A549 (cell line): Measurements from ENCODE around the gene URB2. TPM values are rescaled to one million over a fixed set of nuclear protein-coding genes. Genes with fewer than 3 reads are reported as not detected.

ENCODE experiments used
- ATAC-seq, 2 experiments: fragments of 200-7000 bp in 1 of 2; fragments of >200 bp in 1 of 2; cut with Nextera tagmentation in 1 of 2; cut with Tn5 transposase in 1 of 2; 3 replicates each; pipeline versions ENCODE4 v1.8.0 to v1.9.1; 2018 to 2020; ENCODE audit warnings: mild to moderate bottlenecking in 1 of 2, moderate library complexity in 1 of 2
- CTCF ChIA-PET: fragments of 300-600 bp; sonication (Branson Sonifier 250); formaldehyde crosslinking; extraction: SDS; loops from one replicate; lab custom pipeline; 2021; ENCODE audit warnings: antibody characterized with exemption, inconsistent platforms; lab: Yijun Ruan, JAX
- POLR2A ChIA-PET: fragments of 350-600 bp; formaldehyde crosslinking; extraction: SDS; loops from one replicate; lab custom pipeline; 2021; ENCODE audit warnings: antibody characterized with exemption, inconsistent platforms; lab: Yijun Ruan, JAX
- DNase-seq, 2 experiments: peaks; one replicate each; pipeline versions ENCODE4 v3.0.0 to v3.0.0-alpha.2; 2011 to 2016; ENCODE audit warnings: low read depth in 1 of 2, low spot score in 1 of 2
- FAIRE-seq: peaks from 2 replicates; lab custom pipeline; 2011; peaks lifted over from hg19 to GRCh38; lab: Jason Lieb, UNC
- H3K27ac ChIP-seq, 2 experiments: fragments of >200 bp; sonication (Bioruptor Twin); formaldehyde crosslinking; 3 replicates each; pipeline ENCODE4 v1.5.1; 2016 to 2017
- H3K4me1 ChIP-seq: fragments of >200 bp; sonication (Bioruptor Twin); formaldehyde crosslinking; 3 replicates; pipeline ENCODE4 v1.6.1; 2016
- H3K4me2 ChIP-seq: fragments of >200 bp; sonication (Bioruptor Twin); formaldehyde crosslinking; 3 replicates; pipeline ENCODE4 v1.6.1; 2016
- H3K4me3 ChIP-seq: fragments of >200 bp; sonication (Bioruptor Twin); formaldehyde crosslinking; 3 replicates; pipeline ENCODE4 v1.5.1; 2016
- H3K9me3 ChIP-seq: fragments of >200 bp; sonication (Bioruptor Twin); formaldehyde crosslinking; 3 replicates; pipeline ENCODE4 v1.6.1; 2016
- ATOH8 ChIP-seq: fragments of 250-450 bp; sonication (Bioruptor Pico); IDR thresholded peaks from 2 replicates; pipeline ENCODE4 v1.5.0; 2020; ENCODE audit warnings: low read depth, mild to moderate bottlenecking, moderate library complexity
- CBX8 ChIP-seq: fragments of 200-600 bp; sonication (generic); IDR thresholded peaks from 2 replicates; pipeline ENCODE4 v1.6.1; 2016
- EHF ChIP-seq: fragments of 250-450 bp; sonication (Bioruptor Pico); IDR thresholded peaks from 2 replicates; pipeline ENCODE4 v1.5.0; 2020; ENCODE audit warnings: mild to moderate bottlenecking
- EHMT2 ChIP-seq: fragments of 200-600 bp; sonication (generic); IDR thresholded peaks from 2 replicates; pipeline ENCODE4 v1.6.1; 2016; ENCODE audit warnings: antibody characterized with exemption, low read depth, mild to moderate bottlenecking, moderate library complexity
- ESRRA ChIP-seq: fragments of 150-350 bp; IDR thresholded peaks from 2 replicates; pipeline ENCODE4 v1.6.1; 2014; ENCODE audit warnings: mild to moderate bottlenecking, low read length, borderline replicate concordance
- FOSL2 ChIP-seq, 2 experiments: fragments of 450-650 bp in 1 of 2; fragments of >200 bp in 1 of 2; sonication (Bioruptor Twin) in 1 of 2; formaldehyde crosslinking; IDR thresholded peaks; 2 replicates each; pipeline versions ENCODE4 v1.5.0 to v1.6.1; 2016 to 2020; ENCODE audit warnings: mild to moderate bottlenecking in 1 of 2, moderate library complexity in 1 of 2
- HDAC2 ChIP-seq: fragments of 200-600 bp; sonication (generic); IDR thresholded peaks from 2 replicates; pipeline ENCODE4 v1.6.1; 2016
- HOXA7 ChIP-seq: fragments of 250-450 bp; sonication (Bioruptor Pico); IDR thresholded peaks from 2 replicates; pipeline ENCODE4 v1.5.0; 2020; ENCODE audit warnings: mild to moderate bottlenecking, moderate library complexity
- KDM1A ChIP-seq: fragments of 200-600 bp; sonication (generic); IDR thresholded peaks from 2 replicates; pipeline ENCODE4 v1.6.1; 2016; ENCODE audit warnings: low read depth, mild to moderate bottlenecking
- KDM5A ChIP-seq: fragments of 200-600 bp; sonication (generic); IDR thresholded peaks from 2 replicates; pipeline ENCODE4 v1.6.1; 2016; ENCODE audit warnings: antibody characterized with exemption, mild to moderate bottlenecking
- MAFK ChIP-seq: fragments of 450-650 bp; IDR thresholded peaks from 2 replicates; pipeline ENCODE4 v1.6.1; 2014; ENCODE audit not compliant: partially characterized antibody
- MAX ChIP-seq: IDR thresholded peaks from 2 replicates; pipeline ENCODE4 v1.6.1; 2012
- MAZ ChIP-seq: fragments of 150-350 bp; IDR thresholded peaks from 2 replicates; pipeline ENCODE4 v1.6.1; 2014; ENCODE audit warnings: antibody characterized with exemption, low read depth, low read length, borderline replicate concordance
- MYC ChIP-seq: IDR thresholded peaks from 2 replicates; pipeline ENCODE4 v1.6.1; 2012; ENCODE audit warnings: mild to moderate bottlenecking, inconsistent platforms, low read length, improper control_type of control experiment, borderline replicate concordance
- NFE2L2 ChIP-seq: fragments of 150-350 bp; conservative IDR thresholded peaks from 2 replicates; pipeline ENCODE4 v1.6.1; 2014; ENCODE audit warnings: low read length
- NPAS2 ChIP-seq: fragments of 250-450 bp; sonication (Bioruptor Pico); IDR thresholded peaks from 2 replicates; pipeline ENCODE4 v1.8.0; 2022; ENCODE audit warnings: mild to moderate bottlenecking, moderate library complexity, borderline replicate concordance
- PBX3 ChIP-seq: IDR thresholded peaks from 2 replicates; pipeline ENCODE4 v1.6.1; 2012
- PHF8 ChIP-seq: fragments of 200-600 bp; sonication (generic); IDR thresholded peaks from 2 replicates; pipeline ENCODE4 v1.6.1; 2016; ENCODE audit warnings: low read depth, mild to moderate bottlenecking, antibody characterized with exemption, moderate library complexity, borderline replicate concordance
- POLR2AphosphoS2 ChIP-seq: conservative IDR thresholded peaks from 2 replicates; pipeline ENCODE4 v1.6.1; 2012; ENCODE audit warnings: low read length, improper control_type of control experiment, inconsistent platforms
- RARB ChIP-seq: fragments of 250-450 bp; sonication (Bioruptor Pico); IDR thresholded peaks from 2 replicates; pipeline ENCODE4 v1.8.0; 2021; ENCODE audit warnings: mild to moderate bottlenecking, moderate library complexity
- RFX5 ChIP-seq: fragments of 450-650 bp; IDR thresholded peaks from 2 replicates; pipeline ENCODE4 v1.7.1; 2014; ENCODE audit warnings: antibody characterized with exemption, mild to moderate bottlenecking, moderate library complexity
- SREBF2 ChIP-seq: fragments of 450-650 bp; IDR thresholded peaks from 2 replicates; pipeline ENCODE4 v1.6.1; 2014; ENCODE audit warnings: mild to moderate bottlenecking, moderate library complexity
- ZFP36 ChIP-seq: fragments of 450-650 bp; IDR thresholded peaks from 2 replicates; pipeline ENCODE4 v1.6.1; 2014; ENCODE audit warnings: borderline replicate concordance; ENCODE audit not compliant: partially characterized antibody
- WGBS: methylation state at CpG from one replicate; pipeline ENCODE4 v1.1.6; 2017; ENCODE audit errors: missing lambda C conversion rate; 5-methylcytosine and 5-hydroxymethylcytosine counted together
- polyA plus RNA-seq, 4 experiments: library from polyadenylated mRNA; depleted of rRNA in 3 of 4; stranded (reverse); fragments of >200 nt; fragmentation: RNase III in 1 of 4; extraction: RNeasy Plus Mini Kit Qiagen cat#74134 plus additional on column Dnase treatment in 1 of 4; gene quantifications; 2 replicates in 3 of 4; 3 replicates in 1 of 4; pipeline ENCODE4 v1.2.3, GENCODE V29; 2011 to 2017
- TF ChIP-seq, protein P1 (sequence below): fragments of 250-450 bp; sonication (Bioruptor Pico); IDR thresholded peaks from 2 replicates; pipeline ENCODE4 v1.5.0; 2021; ENCODE audit warnings: mild to moderate bottlenecking, moderate library complexity, borderline replicate concordance
- TF ChIP-seq, protein P2 (sequence below): fragments of 200-600 bp; sonication (generic); IDR thresholded peaks from 2 replicates; pipeline ENCODE4 v1.6.1; 2016; ENCODE audit warnings: antibody characterized with exemption, mild to moderate bottlenecking, moderate library complexity

Gene URB2
- polyA plus RNA-seq, 2 of the 4 experiments (the other 2 are of a cell fraction), result 13.7 to 15.7 TPM

- POLR2A ChIA-PET, result no interaction called here
These were observed 26.7 kb upstream of the URB2 start for GRCh38 chr1:229599218-229599954.

GRCh38 chr1:229600229-229600628, 25.8 kb upstream of the URB2 start:
- WGBS, result 95% methylated on average over 5 of the region's 5 CpGs
- no peak overlapping the region for H3K4me3 ChIP-seq
- H3K9me3 ChIP-seq, result no peaks in the 10 kb centered on the region
- no peak overlapping the region for H3K27ac ChIP-seq
- DNase-seq, result no peak
- peaks cover 4% of the 10 kb centered on the region; the same call in 1 of the 3 replicates for H3K4me1 ChIP-seq
- no peak for ATAC-seq
- ChIA-PET POLR2A (no interaction called here), CTCF (no interaction called here)
- TF ChIP-seq POLR2AphosphoS2 (no peak), EHMT2 (no peak), MAFK (no peak), EHF (CRISPR knock-in tag) (no peak), MYC (no peak), CBX8 (no peak), KDM1A (no peak), ESRRA (no peak), SREBF2 (no peak), MAX (no peak), PBX3 (no peak), HDAC2 (no peak), RFX5 (no peak), NFE2L2 (no peak), FOSL2 (IDR thresholded peaks at IDR 0.05) (no peak), FOSL2 (CRISPR knock-in tag; IDR thresholded peaks at IDR 0.05) (no peak)
- TF ChIP-seq, protein P1, sequence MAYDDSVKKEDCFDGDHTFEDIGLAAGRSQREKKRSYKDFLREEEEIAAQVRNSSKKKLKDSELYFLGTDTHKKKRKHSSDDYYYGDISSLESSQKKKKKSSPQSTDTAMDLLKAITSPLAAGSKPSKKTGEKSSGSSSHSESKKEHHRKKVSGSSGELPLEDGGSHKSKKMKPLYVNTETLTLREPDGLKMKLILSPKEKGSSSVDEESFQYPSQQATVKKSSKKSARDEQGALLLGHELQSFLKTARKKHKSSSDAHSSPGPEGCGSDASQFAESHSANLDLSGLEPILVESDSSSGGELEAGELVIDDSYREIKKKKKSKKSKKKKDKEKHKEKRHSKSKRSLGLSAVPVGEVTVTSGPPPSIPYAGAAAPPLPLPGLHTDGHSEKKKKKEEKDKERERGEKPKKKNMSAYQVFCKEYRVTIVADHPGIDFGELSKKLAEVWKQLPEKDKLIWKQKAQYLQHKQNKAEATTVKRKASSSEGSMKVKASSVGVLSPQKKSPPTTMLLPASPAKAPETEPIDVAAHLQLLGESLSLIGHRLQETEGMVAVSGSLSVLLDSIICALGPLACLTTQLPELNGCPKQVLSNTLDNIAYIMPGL (CRISPR knock-in tag), result no peak
- TF ChIP-seq, protein P2, sequence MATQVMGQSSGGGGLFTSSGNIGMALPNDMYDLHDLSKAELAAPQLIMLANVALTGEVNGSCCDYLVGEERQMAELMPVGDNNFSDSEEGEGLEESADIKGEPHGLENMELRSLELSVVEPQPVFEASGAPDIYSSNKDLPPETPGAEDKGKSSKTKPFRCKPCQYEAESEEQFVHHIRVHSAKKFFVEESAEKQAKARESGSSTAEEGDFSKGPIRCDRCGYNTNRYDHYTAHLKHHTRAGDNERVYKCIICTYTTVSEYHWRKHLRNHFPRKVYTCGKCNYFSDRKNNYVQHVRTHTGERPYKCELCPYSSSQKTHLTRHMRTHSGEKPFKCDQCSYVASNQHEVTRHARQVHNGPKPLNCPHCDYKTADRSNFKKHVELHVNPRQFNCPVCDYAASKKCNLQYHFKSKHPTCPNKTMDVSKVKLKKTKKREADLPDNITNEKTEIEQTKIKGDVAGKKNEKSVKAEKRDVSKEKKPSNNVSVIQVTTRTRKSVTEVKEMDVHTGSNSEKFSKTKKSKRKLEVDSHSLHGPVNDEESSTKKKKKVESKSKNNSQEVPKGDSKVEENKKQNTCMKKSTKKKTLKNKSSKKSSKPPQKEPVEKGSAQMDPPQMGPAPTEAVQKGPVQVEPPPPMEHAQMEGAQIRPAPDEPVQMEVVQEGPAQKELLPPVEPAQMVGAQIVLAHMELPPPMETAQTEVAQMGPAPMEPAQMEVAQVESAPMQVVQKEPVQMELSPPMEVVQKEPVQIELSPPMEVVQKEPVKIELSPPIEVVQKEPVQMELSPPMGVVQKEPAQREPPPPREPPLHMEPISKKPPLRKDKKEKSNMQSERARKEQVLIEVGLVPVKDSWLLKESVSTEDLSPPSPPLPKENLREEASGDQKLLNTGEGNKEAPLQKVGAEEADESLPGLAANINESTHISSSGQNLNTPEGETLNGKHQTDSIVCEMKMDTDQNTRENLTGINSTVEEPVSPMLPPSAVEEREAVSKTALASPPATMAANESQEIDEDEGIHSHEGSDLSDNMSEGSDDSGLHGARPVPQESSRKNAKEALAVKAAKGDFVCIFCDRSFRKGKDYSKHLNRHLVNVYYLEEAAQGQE, result no peak
- H3K4me2 ChIP-seq, result no peak overlapping the region
- no peak for FAIRE-seq

More at GRCh38 chr1:229599218-229599954, 26.7 kb upstream of the URB2 start:
- peaks cover 4% of the 10 kb centered on the region; the same call in 1 of the 3 replicates for H3K4me1 ChIP-seq
- no peak overlapping the region for H3K4me3 ChIP-seq
- H3K9me3 ChIP-seq, result no peaks in the 10 kb centered on the region
- WGBS, result 88% methylated on average over 3 of the region's 3 CpGs
- TF ChIP-seq PBX3 (no peak), NPAS2 (CRISPR knock-in tag) (no peak), ZFP36 (no peak), EHF (CRISPR knock-in tag) (no peak), KDM5A (no peak), HOXA7 (no peak), MAX (no peak), ATOH8 (no peak), MAZ (no peak), KDM1A (no peak), PHF8 (no peak), RARB (CRISPR knock-in tag) (no peak)
- TF ChIP-seq, all 56 proteins: peak for 0
- CTCF ChIA-PET, result no interaction called here
- ATAC-seq (no peak), FAIRE-seq (no peak), DNase-seq (no peak)
- Histone ChIP-seq H3K27ac (no peak overlapping the region), H3K4me2 (no peak overlapping the region)
